Measurements from ENCODE around the gene ZNF628.

ZNF628 gene

GRCh38 chr19:55466241-55466614, 10.2 kb upstream of the ZNF628 start:
- DNase-seq, result no peak

DNA sequence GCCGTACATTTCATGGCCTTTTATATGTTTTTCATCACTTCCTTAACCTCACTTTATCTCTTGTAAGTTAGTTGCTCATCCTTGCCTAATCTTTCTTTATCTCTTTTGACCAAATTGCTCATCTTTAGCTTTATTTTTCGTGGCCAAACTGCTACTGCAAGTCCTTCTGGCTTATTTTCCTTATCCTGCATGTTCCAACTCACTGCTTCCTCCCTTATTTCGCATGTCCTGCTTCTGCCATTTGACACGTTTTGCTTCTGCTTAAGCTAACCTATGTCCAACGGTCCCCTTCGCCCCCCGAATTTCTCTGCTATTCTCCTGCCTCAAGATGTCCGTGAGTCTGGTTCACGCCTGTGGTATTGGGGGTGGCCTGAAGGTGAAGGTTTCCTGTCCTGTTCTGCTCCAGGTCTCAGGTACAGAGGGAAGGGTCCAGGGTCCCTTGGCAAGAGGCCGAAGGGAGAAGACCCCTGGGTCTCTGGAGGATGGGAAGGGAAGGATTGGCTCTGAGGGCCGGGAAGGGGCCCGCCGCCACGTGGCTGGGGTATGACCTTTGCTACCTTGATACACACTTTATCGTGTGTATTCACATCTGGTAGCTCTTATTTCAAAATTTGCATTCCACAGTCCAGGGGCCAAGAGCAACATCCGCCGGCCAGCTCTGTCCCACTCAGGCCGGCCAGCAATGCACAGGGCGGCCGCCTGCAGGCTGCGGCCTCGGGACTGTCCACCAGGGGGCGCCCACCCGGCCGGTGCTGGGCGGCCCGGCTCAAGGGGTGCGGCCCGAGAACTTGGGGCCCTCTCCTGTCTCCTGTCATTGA, 9.0 kb upstream of the ZNF628 start:
- DNase-seq, result peak; percentile 77 to 81

DNA sequence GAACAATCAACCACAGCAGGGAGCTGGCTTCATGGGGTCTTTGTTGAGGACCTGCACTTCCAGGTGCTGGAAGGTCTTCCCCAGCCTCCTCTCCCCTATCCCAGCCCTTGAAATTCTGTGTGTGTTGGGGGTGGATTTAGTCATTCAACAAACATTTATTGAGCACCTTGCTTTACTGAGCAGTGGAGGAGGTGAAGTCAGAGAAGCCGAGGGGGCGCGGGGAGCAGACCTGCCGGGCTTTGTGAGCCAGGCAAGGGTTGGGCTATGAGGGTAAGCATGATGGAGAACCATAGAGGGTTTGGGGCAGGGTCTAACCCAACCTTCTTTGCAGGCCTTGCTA, 8.4 kb upstream of the ZNF628 start:
- DNase-seq, result no peak

GRCh38 chr19:55471266-55471665, 5.2 kb upstream of the ZNF628 start:
- DNase-seq, result no peak

DNA sequence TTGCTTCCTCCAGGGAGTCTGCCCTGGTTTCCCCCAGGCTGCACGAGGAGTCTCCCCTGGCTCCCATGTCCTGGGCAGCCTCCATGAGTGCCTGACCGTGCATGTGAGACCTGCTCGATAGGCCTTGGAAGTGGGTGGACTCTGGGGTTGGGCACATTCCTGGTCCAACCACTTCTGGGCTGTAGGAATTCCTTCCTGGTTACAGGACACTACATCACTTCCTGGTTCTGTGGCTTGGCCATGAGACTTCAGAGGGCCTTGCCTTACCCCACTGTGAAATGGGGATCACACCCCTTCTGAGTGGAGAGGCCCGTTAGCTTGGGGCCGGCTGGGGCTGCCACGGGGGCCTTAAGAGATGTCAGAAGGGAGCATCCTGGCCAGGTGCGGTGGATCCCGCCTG, 4.0 kb upstream of the ZNF628 start:
- no peak for DNase-seq

DNA sequence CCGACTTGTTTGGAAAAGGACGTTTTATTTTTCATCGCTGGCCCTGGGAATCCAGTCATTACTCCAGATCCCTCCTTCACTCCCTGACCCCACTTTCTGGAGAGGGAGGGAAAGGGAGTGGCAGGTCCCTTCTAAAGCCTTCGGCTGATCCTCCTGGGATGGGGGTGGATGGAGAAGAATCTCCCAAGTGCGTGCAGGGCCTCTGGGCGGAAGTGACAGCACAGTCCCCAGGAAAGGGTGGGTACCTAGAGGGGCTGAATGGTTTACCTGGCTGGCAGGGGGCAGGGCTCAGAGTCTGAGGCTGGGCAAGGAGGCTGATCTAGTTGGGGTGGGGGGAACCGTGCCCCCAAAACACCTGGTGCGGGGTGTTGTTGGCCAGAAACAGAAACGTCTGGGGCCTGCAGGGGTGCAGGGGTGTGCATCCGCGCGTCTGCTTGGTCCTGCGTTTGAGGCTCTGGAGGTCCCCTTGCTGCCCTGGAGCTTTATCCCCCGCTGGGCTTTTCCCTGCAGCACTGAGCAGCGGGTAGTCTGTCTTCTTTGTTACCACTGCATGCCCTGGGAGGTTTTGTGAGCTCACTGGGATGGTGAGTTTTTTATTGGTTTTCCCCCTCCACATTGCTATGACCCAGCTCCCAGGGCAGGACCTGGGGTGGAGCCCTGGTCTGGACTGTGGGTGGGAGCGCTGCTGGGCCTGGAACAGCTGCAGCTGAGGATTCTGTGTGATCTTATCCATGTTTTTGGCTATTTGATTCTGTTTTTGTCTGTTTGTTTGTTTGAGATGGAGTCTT, 3.0 kb upstream of the ZNF628 start:
- DNase-seq, result no peak

- DNase-seq, result no peak
Observed at GRCh38 chr19:55474269-55475265, 1.9 kb upstream of the ZNF628 start.

GRCh38 chr19:55477905-55478304, 1.5 kb downstream of the ZNF628 start:
- no peak for DNase-seq

- DNase-seq, result no peak
Observed at GRCh38 chr19:55478364-55478763, 1.9 kb downstream of the ZNF628 start.

GRCh38 chr19:55479045-55479444, 2.6 kb downstream of the ZNF628 start:
- no peak for DNase-seq

- DNase-seq, result no peak
Observed at GRCh38 chr19:55479451-55480230, 3.2 kb downstream of the ZNF628 start.

DNA sequence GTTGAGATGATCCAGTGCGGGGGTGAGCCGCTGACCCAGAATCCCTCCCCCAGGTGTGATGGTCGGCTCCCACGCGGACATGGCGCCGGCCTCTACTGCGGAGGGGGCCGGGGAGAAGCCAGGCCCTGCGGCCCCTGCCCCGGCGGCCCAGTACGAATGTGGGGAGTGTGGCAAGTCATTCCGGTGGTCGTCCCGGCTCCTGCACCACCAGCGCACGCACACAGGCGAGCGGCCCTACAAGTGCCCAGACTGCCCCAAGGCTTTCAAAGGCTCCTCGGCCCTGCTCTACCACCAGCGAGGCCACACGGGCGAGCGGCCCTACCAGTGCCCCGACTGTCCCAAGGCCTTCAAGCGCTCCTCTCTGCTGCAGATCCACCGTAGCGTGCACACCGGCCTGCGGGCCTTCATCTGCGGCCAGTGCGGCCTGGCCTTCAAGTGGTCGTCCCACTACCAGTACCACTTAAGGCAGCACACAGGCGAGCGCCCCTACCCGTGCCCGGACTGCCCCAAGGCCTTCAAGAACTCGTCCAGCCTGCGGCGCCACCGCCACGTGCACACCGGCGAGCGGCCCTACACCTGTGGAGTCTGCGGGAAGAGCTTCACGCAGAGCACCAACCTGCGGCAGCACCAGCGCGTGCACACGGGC, 4.9 kb downstream of the ZNF628 start:
- DNase-seq, result no peak

DNA sequence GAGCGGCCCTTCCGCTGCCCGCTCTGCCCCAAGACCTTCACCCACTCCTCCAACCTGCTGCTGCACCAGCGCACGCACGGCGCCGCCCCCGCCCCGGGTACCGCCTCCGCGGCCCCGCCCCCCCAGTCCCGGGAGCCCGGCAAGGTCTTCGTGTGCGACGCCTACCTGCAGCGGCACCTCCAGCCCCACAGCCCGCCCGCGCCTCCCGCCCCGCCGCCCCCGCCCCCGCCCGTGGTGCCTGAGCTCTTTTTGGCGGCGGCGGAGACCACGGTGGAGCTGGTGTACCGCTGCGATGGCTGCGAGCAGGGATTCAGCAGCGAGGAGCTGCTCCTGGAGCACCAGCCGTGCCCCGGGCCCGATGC, 5.4 kb downstream of the ZNF628 start:
- no peak for DNase-seq

DNA sequence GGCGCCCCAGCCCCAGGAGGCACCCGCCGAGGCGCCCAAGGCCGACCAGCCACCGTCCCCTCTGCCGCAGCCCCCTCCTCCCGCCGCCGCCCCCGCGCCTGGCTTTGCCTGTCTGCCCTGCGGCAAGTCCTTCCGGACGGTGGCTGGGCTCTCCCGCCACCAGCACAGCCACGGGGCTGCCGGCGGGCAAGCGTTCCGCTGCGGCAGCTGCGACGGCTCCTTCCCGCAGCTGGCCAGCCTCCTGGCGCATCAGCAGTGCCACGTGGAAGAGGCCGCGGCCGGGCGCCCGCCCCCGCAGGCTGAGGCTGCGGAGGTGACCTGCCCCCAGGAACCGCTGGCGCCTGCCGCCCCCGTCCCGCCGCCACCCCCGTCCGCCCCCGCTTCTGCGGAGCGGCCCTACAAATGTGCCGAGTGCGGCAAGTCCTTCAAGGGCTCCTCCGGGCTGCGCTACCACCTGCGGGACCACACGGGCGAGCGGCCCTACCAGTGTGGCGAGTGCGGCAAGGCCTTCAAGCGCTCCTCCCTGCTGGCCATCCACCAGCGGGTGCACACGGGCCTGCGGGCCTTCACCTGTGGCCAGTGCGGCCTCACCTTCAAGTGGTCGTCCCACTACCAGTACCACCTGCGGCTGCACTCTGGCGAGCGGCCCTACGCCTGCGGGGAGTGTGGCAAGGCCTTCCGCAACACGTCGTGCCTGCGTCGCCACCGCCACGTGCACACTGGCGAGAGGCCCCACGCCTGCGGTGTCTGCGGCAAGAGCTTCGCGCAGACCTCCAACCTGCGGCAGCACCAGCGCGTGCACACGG, 5.9 kb downstream of the ZNF628 start:
- no peak for DNase-seq

DNA sequence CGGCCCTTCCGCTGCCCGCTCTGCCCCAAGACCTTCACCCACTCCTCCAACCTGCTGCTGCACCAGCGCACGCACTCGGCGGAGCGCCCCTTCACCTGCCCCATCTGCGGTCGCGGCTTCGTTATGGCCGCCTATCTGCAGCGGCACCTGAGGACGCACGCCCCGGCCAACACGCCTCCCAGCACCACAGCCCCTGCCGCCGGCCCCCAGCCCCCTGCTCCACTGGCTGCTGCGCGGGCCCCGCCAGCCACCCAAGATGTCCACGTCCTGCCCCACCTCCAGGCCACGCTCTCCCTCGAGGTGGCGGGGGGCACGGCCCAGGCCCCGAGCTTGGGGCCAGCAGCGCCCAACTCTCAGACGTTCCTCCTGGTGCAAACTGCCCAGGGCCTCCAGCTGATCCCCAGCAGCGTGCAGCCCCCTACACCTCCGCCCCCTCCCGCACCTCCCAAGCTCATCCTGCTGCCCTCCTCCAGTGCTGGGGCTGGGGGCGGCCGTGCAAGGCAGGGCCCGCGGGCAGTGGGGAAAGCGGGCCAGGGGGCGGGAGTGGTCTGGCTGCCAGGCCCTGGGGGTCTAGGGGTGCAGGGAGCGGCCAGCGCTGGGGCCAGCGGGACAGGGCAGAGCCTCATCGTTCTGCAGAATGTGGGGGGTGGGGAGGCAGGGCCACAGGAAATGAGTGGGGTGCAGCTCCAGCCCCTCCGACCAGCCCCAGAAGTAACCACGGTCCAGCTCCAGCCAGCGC, 6.7 kb downstream of the ZNF628 start:
- DNase-seq, result no peak

DNA sequence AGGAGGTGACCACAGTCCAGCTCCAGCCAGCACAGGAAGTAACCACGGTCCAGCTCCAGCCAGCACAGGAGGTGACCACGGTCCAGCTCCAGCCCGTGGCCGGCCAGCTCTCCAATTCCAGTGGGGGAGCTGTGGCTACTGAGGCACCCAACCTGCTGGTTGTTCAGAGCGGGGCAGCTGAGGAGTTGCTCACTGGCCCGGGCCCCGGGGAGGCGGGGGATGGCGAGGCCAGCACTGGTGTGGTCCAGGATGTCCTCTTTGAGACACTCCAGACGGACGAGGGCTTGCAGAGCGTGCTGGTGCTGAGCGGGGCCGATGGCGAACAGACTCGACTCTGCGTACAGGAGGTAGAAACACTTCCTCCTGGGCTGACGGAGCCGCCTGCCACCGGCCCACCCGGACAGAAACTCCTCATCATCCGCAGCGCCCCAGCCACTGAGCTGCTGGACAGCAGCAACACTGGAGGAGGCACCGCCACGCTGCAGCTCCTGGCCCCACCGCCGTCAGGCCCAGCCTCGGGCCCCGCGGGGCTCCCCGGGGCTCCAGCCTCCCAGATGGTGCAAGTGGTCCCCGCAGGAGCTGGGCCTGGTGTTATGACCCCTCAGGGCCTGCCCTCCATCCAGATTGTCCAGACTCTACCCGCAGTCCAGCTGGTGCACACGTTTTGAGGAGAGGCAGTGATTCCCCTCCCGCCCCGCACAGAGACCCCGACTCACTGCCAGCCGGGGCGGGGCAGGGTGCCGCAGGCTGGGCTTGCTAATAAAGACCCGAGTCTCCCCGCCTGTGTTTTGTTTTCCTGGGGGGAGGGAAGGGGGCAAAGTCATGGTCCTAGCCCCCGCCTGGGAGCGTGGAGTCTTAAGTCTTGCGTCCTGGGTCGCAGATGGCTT, 7.5 kb downstream of the ZNF628 start:
- no peak for DNase-seq

DNA sequence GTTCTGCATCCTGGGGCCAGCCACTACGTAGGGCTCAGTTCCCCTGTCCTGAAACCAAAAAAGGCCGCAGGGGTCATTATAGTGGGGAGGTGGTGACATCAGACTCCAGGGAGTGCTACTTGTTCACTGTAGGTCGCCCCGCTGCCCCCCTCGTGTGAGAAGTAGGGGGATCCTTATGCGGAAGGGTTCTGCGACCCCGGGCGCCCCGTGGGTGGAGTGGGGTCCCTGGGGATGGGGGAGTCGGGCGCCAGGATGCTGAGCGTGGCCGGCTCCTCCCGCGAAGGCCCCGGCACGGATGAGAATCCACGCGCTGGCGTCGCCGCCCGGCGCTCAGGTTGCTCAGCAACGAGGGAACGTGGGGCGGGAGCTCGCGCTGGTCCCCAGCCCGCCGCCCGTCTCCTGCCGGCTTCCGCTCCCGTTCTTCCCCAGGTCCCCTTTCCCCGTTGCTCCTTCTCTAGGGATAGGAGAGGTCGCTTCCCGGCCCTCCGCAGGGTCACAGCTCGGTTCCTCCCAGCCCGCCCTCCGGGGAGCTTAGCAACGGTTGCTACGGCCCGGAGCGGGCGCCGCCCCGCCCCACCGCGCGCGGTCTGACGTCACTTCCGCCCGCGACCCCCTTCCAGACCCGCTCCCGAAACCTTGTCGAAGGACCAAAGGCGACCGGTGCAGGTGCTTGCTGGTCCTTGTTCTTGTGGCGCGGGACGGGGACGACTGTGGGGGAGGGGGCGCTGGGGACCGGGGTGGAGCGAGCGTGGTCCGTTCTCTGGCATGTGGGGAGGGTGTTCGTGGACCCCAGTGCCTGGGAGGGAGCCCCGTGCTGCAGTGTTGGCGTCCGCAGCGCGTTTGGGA, 8.4 kb downstream of the ZNF628 start, which contains the start of gene NAT14:
NAT14 (plus strand) TSS at position 596 of the 846 bp plus-strand sequence. CDS start 521 bp downstream, outside the sequence.
- peak; percentile 79 to 83 for DNase-seq

GRCh38 chr19:55485439-55486011, 9.1 kb downstream of the ZNF628 start:
- DNase-seq, result no peak
